PFSK-1 (cell line): ENCODE data around the gene OR2L3.

Experiments
- POLR2AphosphoS5 ChIP-seq: IDR thresholded peaks from 2 replicates; pipeline ENCODE4 v1.6.1; 2012; ENCODE audit warnings: low read depth, mild to moderate bottlenecking, control low read depth, low read length, moderate library complexity
- SIN3A ChIP-seq: IDR thresholded peaks from 2 replicates; pipeline ENCODE4 v1.6.1; 2012; ENCODE audit warnings: mild to moderate bottlenecking, low read length, moderate library complexity, borderline replicate concordance; ENCODE audit not compliant: insufficient read depth
- TAF1 ChIP-seq: IDR thresholded peaks from 2 replicates; pipeline ENCODE4 v1.6.1; 2012; ENCODE audit warnings: low read length, control low read depth, borderline replicate concordance; ENCODE audit not compliant: insufficient read depth

- TF ChIP-seq POLR2AphosphoS5 (no peak), TAF1 (no peak), SIN3A (no peak)
Measured at GRCh38 chr1:248007778-248008177, 38.9 kb upstream of the OR2L3 start.
